ENCODE measurements around the gene DYRK1A.

DYRK1A gene

GRCh38 chr21:37358397-37358796 is 8.2 kb upstream of the DYRK1A start:
- DNase-seq: no peak

GRCh38 chr21:37363936-37364335 is 2.6 kb upstream of the DYRK1A start:
- DNase-seq: no peak
- in situ Hi-C loops (cut with HindIII; ENCODE audit: low pct_ligation_motif_present, low pct_unique_long_range_greater_than_20kb, low sequenced_read_pairs): no loop called here

More at GRCh38 chr21:37358397-37358796, 8.2 kb upstream of the DYRK1A start:
- in situ Hi-C loops (cut with HindIII; ENCODE audit: low pct_ligation_motif_present, low pct_unique_long_range_greater_than_20kb, low sequenced_read_pairs): no loop called here

- in situ Hi-C loops (cut with HindIII; ENCODE audit: low pct_ligation_motif_present, low pct_unique_long_range_greater_than_20kb, low sequenced_read_pairs): no loop called here
- DNase-seq: no peak
Measured at GRCh38 chr21:37364722-37365121, 1.9 kb upstream of the DYRK1A start.

GRCh38 chr21:37365517-37366481 is 774 bp upstream of the DYRK1A start:
- peak; percentile 62 for DNase-seq
- in situ Hi-C loops (cut with HindIII; ENCODE audit: low pct_ligation_motif_present, low pct_unique_long_range_greater_than_20kb, low sequenced_read_pairs): no loop called here

- no peak for DNase-seq
Measured at GRCh38 chr21:37367336-37367702, 746 bp downstream of the DYRK1A start.

GRCh38 chr21:37367703-37368540 is 1.3 kb downstream of the DYRK1A start:
- peak; percentile 31 for DNase-seq
- in situ Hi-C loops (cut with HindIII; ENCODE audit: low pct_ligation_motif_present, low pct_unique_long_range_greater_than_20kb, low sequenced_read_pairs): no loop called here

More at GRCh38 chr21:37367336-37367702, 746 bp downstream of the DYRK1A start:
- in situ Hi-C loops (cut with HindIII; ENCODE audit: low pct_ligation_motif_present, low pct_unique_long_range_greater_than_20kb, low sequenced_read_pairs): no loop called here

GRCh38 chr21:37368541-37369279 is 2.1 kb downstream of the DYRK1A start:
- DNase-seq: peak; percentile 10
- in situ Hi-C loops (cut with HindIII; ENCODE audit: low pct_ligation_motif_present, low pct_unique_long_range_greater_than_20kb, low sequenced_read_pairs): no loop called here

GRCh38 chr21:37369307-37369854 is 2.8 kb downstream of the DYRK1A start:
- in situ Hi-C loops (cut with HindIII; ENCODE audit: low pct_ligation_motif_present, low pct_unique_long_range_greater_than_20kb, low sequenced_read_pairs): no loop called here
- DNase-seq: no peak

- in situ Hi-C loops (cut with HindIII; ENCODE audit: low pct_ligation_motif_present, low pct_unique_long_range_greater_than_20kb, low sequenced_read_pairs): no loop called here
- no peak for DNase-seq
Measured at GRCh38 chr21:37370152-37371040, 3.8 kb downstream of the DYRK1A start.

GRCh38 chr21:37371041-37371397 is 4.4 kb downstream of the DYRK1A start:
- in situ Hi-C loops (cut with HindIII; ENCODE audit: low pct_ligation_motif_present, low pct_unique_long_range_greater_than_20kb, low sequenced_read_pairs): no loop called here
- DNase-seq: no peak

GRCh38 chr21:37372127-37372731 is 5.7 kb downstream of the DYRK1A start:
- in situ Hi-C loops (cut with HindIII; ENCODE audit: low pct_ligation_motif_present, low pct_unique_long_range_greater_than_20kb, low sequenced_read_pairs): no loop called here
- DNase-seq: no peak

- in situ Hi-C loops (cut with HindIII; ENCODE audit: low pct_ligation_motif_present, low pct_unique_long_range_greater_than_20kb, low sequenced_read_pairs): no loop called here
- DNase-seq: no peak
Measured at GRCh38 chr21:37372951-37373350, 6.4 kb downstream of the DYRK1A start.

GRCh38 chr21:37373539-37373938 is 7.0 kb downstream of the DYRK1A start:
- in situ Hi-C loops (cut with HindIII; ENCODE audit: low pct_ligation_motif_present, low pct_unique_long_range_greater_than_20kb, low sequenced_read_pairs): no loop called here
- DNase-seq: no peak

- DNase-seq: no peak
- in situ Hi-C loops (cut with HindIII; ENCODE audit: low pct_ligation_motif_present, low pct_unique_long_range_greater_than_20kb, low sequenced_read_pairs): no loop called here
Measured at GRCh38 chr21:37374027-37374426, 7.5 kb downstream of the DYRK1A start.

GRCh38 chr21:37375866-37376574 is 9.4 kb downstream of the DYRK1A start:
- in situ Hi-C loops (cut with HindIII; ENCODE audit: low pct_ligation_motif_present, low pct_unique_long_range_greater_than_20kb, low sequenced_read_pairs): no loop called here
- no peak for DNase-seq

- in situ Hi-C loops (cut with HindIII; ENCODE audit: low pct_ligation_motif_present, low pct_unique_long_range_greater_than_20kb, low sequenced_read_pairs): no loop called here
- no peak for DNase-seq
Measured at GRCh38 chr21:37378700-37379139, 12.1 kb downstream of the DYRK1A start.

Data from ACHN (cell line).